ENCODE results near the gene ABCG1.

DNA sequence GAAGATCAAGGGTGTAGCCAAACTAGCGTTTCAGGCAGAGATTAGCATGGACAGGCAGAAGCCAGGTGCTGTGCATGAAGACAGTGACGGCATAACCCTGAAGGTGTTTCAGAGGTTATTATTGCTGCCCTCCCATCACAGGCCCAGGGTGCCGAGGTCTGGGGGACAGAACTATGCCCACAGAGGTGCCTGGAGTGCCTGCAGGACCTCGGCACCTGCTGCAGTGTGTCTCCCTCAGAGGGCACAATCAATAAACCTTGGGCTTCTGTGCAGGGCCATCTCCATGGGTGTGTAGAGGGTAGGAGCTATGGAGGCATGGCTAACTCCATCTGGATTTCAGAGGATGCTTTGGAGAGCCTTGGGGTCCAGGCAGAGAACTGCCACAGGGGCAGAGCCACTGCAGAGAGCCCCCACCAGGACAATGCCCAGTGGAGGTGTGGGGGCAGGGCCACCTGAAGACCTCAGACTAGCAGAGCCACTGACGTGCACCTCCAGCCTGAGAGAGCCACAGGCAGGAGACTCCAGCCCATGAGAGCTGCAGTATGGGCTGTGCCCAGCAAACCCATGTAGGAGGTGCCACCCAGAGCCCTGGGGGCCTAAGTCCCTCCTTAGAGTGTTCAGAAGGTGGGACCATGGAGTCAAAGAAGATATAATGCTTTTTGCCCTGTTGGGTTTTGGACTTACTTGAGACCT, 5.7 kb upstream of the ABCG1 start:
- TF ChIP-seq TAF1 (conservative IDR thresholded peaks at IDR 0.05) = no peak
- TF ChIP-seq CTCF (IDR thresholded peaks at IDR 0.05; ENCODE audit: low read depth, low read length, missing input control) = no peak
- no peak for TF ChIP-seq MAX (IDR thresholded peaks at IDR 0.05)
- TF ChIP-seq, protein P1, sequence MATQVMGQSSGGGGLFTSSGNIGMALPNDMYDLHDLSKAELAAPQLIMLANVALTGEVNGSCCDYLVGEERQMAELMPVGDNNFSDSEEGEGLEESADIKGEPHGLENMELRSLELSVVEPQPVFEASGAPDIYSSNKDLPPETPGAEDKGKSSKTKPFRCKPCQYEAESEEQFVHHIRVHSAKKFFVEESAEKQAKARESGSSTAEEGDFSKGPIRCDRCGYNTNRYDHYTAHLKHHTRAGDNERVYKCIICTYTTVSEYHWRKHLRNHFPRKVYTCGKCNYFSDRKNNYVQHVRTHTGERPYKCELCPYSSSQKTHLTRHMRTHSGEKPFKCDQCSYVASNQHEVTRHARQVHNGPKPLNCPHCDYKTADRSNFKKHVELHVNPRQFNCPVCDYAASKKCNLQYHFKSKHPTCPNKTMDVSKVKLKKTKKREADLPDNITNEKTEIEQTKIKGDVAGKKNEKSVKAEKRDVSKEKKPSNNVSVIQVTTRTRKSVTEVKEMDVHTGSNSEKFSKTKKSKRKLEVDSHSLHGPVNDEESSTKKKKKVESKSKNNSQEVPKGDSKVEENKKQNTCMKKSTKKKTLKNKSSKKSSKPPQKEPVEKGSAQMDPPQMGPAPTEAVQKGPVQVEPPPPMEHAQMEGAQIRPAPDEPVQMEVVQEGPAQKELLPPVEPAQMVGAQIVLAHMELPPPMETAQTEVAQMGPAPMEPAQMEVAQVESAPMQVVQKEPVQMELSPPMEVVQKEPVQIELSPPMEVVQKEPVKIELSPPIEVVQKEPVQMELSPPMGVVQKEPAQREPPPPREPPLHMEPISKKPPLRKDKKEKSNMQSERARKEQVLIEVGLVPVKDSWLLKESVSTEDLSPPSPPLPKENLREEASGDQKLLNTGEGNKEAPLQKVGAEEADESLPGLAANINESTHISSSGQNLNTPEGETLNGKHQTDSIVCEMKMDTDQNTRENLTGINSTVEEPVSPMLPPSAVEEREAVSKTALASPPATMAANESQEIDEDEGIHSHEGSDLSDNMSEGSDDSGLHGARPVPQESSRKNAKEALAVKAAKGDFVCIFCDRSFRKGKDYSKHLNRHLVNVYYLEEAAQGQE (IDR thresholded peaks at IDR 0.05) = no peak
- no peak for TF ChIP-seq FOXA1 (IDR thresholded peaks at IDR 0.05)
- TF ChIP-seq JUND (IDR thresholded peaks at IDR 0.05) = no peak
- TF ChIP-seq, protein P2, sequence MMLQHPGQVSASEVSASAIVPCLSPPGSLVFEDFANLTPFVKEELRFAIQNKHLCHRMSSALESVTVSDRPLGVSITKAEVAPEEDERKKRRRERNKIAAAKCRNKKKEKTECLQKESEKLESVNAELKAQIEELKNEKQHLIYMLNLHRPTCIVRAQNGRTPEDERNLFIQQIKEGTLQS (IDR thresholded peaks at IDR 0.05) = no peak
- TF ChIP-seq, protein P3, sequence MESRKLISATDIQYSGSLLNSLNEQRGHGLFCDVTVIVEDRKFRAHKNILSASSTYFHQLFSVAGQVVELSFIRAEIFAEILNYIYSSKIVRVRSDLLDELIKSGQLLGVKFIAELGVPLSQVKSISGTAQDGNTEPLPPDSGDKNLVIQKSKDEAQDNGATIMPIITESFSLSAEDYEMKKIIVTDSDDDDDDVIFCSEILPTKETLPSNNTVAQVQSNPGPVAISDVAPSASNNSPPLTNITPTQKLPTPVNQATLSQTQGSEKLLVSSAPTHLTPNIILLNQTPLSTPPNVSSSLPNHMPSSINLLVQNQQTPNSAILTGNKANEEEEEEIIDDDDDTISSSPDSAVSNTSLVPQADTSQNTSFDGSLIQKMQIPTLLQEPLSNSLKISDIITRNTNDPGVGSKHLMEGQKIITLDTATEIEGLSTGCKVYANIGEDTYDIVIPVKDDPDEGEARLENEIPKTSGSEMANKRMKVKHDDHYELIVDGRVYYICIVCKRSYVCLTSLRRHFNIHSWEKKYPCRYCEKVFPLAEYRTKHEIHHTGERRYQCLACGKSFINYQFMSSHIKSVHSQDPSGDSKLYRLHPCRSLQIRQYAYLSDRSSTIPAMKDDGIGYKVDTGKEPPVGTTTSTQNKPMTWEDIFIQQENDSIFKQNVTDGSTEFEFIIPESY (IDR thresholded peaks at IDR 0.05) = no peak

Measured in liver (tissue), 3 donors.